Lower lobe of right lung (tissue), 2 donors: ENCODE data around the gene RALY. TPM values are rescaled to one million over a fixed set of nuclear protein-coding genes. Genes with fewer than 3 reads are reported as not detected.

ENCODE experiments used
- ATAC-seq, 2 donors: fragments of 200-7000 bp; cut with Tn5 transposase; one replicate each; pipeline ENCODE4 v1.9.1; 2020 to 2022; ENCODE audit warnings: mild to moderate bottlenecking in 2 of 2, moderate library complexity in 2 of 2
- DNase-seq: peaks from one replicate; pipeline ENCODE4 v3.0.0-alpha.2; 2020
- H3K27ac ChIP-seq: fragments of 200-600 bp; one replicate; pipeline ENCODE4 v1.8.0; 2022
- H3K27me3 ChIP-seq: fragments of 200-600 bp; one replicate; pipeline ENCODE4 v1.8.0; 2022; ENCODE audit warnings: low read depth
- H3K36me3 ChIP-seq: fragments of 200-600 bp; one replicate; pipeline ENCODE4 v1.8.0; 2022; ENCODE audit warnings: mild to moderate bottlenecking
- H3K4me1 ChIP-seq: fragments of 200-600 bp; one replicate; pipeline ENCODE4 v1.8.0; 2022
- H3K4me3 ChIP-seq: fragments of 200-600 bp; one replicate; pipeline ENCODE4 v1.8.0; 2022; ENCODE audit warnings: mild to moderate bottlenecking
- H3K9me3 ChIP-seq: fragments of 200-600 bp; one replicate; pipeline ENCODE4 v1.8.0; 2022
- intact Hi-C: fragments of 100-400 bp; cut with DNase I; formaldehyde crosslinking; loops from one replicate; pipeline ENCODE4 v1.11.0; 2022
- total RNA-seq: library from RNA; stranded (reverse); fragmentation: NEBNext Ultra II Directional; extraction: Animal tissue kit (Norgen Biotek cat#: 25700); gene quantifications from one replicate; pipeline ENCODE4 v1.2.1, GENCODE V29; 2021
- TF ChIP-seq, protein P1 (sequence below): fragments of 200-600 bp; IDR thresholded peaks from one replicate; pipeline ENCODE4 v1.8.0; 2022; ENCODE audit warnings: antibody characterized with exemption, mild to moderate bottlenecking
- donor health status: DM: no; HTN: yes; CAD: no; lungs with severe emphysema.

Gene RALY
- total RNA-seq, 1 donor from 2014 or later = 124 TPM

DNA sequence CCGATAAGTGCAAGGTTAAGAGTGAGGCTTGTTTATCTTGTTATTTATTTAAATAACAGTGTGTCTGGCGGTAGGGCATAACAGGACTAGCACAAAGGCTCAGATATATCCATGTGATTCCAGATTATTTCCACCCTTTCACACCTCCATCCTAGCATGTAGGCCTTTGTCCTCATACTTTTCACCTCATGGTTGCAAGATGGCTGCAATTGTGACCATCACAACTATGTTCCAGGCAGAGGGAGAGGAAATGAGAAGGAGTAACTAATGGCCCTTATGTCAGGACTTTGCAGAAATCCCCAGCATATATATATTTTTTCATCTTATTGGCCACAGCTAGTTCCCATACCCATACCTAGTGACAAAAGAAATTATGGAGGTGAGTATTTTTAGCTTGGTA lies 23.5 kb upstream of the RALY start:
- intact Hi-C loops = no loop called here
- DNase-seq = no peak
- no peaks in the 10 kb centered on the region for H3K9me3 ChIP-seq
- H3K27ac ChIP-seq = no peak overlapping the region
- ATAC-seq = no peak
- no peaks in the 10 kb centered on the region for H3K27me3 ChIP-seq
- no peak overlapping the region for H3K4me3 ChIP-seq
- no peaks in the 10 kb centered on the region for H3K4me1 ChIP-seq
- H3K36me3 ChIP-seq = no peaks in the 10 kb centered on the region
- TF ChIP-seq, protein P1, sequence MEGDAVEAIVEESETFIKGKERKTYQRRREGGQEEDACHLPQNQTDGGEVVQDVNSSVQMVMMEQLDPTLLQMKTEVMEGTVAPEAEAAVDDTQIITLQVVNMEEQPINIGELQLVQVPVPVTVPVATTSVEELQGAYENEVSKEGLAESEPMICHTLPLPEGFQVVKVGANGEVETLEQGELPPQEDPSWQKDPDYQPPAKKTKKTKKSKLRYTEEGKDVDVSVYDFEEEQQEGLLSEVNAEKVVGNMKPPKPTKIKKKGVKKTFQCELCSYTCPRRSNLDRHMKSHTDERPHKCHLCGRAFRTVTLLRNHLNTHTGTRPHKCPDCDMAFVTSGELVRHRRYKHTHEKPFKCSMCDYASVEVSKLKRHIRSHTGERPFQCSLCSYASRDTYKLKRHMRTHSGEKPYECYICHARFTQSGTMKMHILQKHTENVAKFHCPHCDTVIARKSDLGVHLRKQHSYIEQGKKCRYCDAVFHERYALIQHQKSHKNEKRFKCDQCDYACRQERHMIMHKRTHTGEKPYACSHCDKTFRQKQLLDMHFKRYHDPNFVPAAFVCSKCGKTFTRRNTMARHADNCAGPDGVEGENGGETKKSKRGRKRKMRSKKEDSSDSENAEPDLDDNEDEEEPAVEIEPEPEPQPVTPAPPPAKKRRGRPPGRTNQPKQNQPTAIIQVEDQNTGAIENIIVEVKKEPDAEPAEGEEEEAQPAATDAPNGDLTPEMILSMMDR = no peak

DNA sequence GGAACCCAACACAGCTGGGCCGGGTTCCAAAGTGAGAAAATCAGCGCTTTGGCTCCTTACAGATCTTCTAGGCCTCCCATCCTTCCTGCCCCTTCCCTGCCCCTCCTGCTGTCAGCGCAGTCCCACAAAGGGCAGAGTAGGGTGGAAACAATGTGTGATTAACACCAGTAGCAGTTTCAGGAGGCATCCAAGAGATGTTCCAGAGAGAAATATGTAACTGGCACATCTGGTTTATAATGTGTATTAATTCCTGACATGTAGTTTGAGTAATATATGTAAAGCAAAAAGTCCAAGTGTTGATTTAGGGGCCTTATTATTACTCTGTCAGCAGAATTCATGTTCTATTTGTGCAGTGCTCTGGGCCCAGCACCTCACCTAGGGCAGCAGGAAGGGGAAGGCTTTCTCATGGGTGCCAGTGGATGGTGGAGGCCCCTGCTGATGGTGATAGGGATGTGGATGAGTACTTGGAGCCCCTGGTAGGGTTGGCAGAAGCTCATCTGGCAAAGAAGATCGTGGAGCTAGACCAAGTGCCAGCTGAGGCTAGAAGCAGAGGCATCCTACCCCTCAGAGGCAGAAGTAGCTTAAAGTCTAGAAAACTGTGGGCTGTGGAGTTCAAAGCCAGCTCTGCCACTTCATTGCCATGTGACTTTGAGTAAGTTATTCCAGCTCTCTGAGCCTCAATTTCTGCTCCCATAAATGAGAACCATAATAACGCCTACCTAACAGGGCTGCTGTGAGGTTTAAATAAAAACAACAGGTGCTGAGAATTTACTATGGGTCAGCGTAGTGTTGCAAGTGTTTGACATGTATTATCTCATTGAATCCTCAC lies 22.4 kb upstream of the RALY start:
- DNase-seq = no peak
- TF ChIP-seq, protein P1 = no peak

DNA sequence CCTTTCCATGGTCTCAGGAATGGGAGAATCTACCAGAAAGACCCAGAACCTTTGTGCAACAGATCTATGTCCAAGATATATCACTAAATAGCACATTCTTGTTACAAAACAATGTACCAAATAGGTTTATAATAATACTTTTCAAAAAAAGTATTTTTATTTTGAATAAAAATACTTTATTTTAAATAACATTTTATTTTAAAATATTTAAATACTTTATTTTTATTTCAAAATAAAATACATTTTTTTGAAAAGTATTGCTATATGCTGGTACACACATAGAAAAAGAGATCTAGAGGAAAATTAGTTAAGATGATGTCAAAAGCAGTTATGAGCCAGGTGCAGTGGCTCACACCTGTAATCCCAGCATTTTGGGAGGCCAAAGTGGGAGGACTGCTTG lies 16.8 kb upstream of the RALY start:
- no peak for DNase-seq
- no peak for ATAC-seq
- Histone ChIP-seq H3K27me3 (no peaks in the 10 kb centered on the region), H3K4me1 (no peaks in the 10 kb centered on the region), H3K4me3 (no peak overlapping the region), H3K36me3 (no peaks in the 10 kb centered on the region), H3K9me3 (no peaks in the 10 kb centered on the region), H3K27ac (no peak overlapping the region)
- TF ChIP-seq, protein P1 = no peak
- intact Hi-C loops = no loop called here

More for the DNA sequence above, 22.4 kb upstream of the RALY start:
- Histone ChIP-seq H3K4me1 (no peaks in the 10 kb centered on the region), H3K36me3 (no peaks in the 10 kb centered on the region), H3K27ac (no peak overlapping the region), H3K27me3 (no peaks in the 10 kb centered on the region), H3K9me3 (no peaks in the 10 kb centered on the region), H3K4me3 (no peak overlapping the region)
- intact Hi-C loops = no loop called here
- no peak for ATAC-seq

DNA sequence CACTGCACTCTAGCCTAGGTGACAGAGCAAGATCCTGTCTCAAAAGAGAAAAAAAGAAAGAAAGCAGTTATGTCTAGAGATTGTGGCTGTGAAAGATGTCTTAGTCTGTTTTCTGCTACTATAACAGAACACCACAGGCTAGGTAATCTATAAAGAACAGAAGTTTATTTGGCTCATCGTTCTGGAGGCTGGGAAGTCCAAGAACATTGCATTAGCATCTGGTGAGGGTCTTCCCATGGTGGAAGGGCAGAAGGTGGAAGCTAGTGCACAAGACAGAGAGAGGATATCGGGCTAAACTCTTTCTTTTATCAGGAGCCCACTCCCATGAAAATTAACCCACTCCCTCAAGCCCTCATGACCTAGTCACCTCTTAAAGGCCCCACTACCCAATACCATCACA lies 16.2 kb upstream of the RALY start:
- intact Hi-C loops = no loop called here
- ATAC-seq = no peak
- TF ChIP-seq, protein P1 = no peak
- Histone ChIP-seq H3K27ac (no peak overlapping the region), H3K4me1 (no peaks in the 10 kb centered on the region), H3K9me3 (no peaks in the 10 kb centered on the region), H3K36me3 (no peaks in the 10 kb centered on the region), H3K4me3 (no peak overlapping the region), H3K27me3 (no peaks in the 10 kb centered on the region)
- DNase-seq = no peak

DNA sequence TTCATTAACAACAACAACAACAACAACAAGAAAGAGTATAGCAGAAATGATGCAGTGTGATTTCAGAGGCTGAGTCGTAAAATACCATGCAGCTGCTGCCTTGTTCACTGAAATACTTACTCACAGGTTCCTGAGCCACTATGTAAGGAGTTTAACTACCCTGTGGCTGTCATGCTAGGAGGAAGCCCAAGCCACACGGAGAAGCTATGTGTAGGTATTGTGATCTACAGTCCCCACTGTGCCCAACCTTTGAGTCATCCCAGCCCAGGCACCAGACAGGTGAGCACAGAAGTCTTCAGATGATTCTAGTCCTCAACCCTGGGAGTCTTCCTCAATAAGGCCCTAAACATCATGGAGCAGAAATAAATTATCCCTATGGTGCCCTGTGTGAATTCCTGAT lies 14.6 kb upstream of the RALY start:
- ATAC-seq (no peak), DNase-seq (no peak)
- Histone ChIP-seq H3K4me1 (no peaks in the 10 kb centered on the region), H3K27ac (no peak overlapping the region), H3K36me3 (no peaks in the 10 kb centered on the region), H3K27me3 (no peaks in the 10 kb centered on the region), H3K9me3 (no peaks in the 10 kb centered on the region), H3K4me3 (no peak overlapping the region)
- intact Hi-C loops = no loop called here
- TF ChIP-seq, protein P1 = no peak
